PC-9 (cell line): Measurements from ENCODE around the gene CDKN2AIP. TPM values are rescaled to one million over a fixed set of nuclear protein-coding genes. Genes with fewer than 3 reads are reported as not detected.

ENCODE experiments used
- BruUV-seq: library from RNA; stranded (reverse); fragments of 400-500 nt; replicated peaks from 2 replicates; lab custom pipeline; 2021; lab: Mats Ljungman, UMichigan
- CTCF ChIA-PET: fragments of 300-600 bp; sonication (Branson Sonifier 250); formaldehyde crosslinking; loops from one replicate; lab custom pipeline; 2022; ENCODE audit warnings: antibody characterized with exemption; lab: Charles Lee
- POLR2A ChIA-PET: fragments of 300-600 bp; sonication (Branson Sonifier 250); formaldehyde crosslinking; loops from one replicate; lab custom pipeline; 2022; ENCODE audit warnings: antibody characterized with exemption; ENCODE audit not compliant: unreplicated experiment; lab: Charles Lee
- DNase-seq, 2 experiments: peaks; one replicate each; pipeline versions ENCODE4 v3.0.0 to v3.0.0-alpha.2; 2015 to 2022; ENCODE audit warnings: mixed read lengths in 1 of 2
- H2AFZ ChIP-seq: fragments of 200-600 bp; sonication (generic); 2 replicates; pipeline ENCODE4 v1.8.1; 2017; ENCODE audit warnings: antibody characterized with exemption
- H3F3A ChIP-seq: fragments of 200-600 bp; sonication (generic); 2 replicates; pipeline ENCODE4 v1.8.1; 2017; ENCODE audit warnings: antibody characterized with exemption, mild to moderate bottlenecking, low read depth; ENCODE audit not compliant: insufficient read depth
- H3K27ac ChIP-seq: fragments of 200-600 bp; sonication (generic); 2 replicates; pipeline ENCODE4 v1.6.1; 2016; ENCODE audit warnings: mixed run types
- H3K27me3 ChIP-seq: fragments of 200-600 bp; sonication (generic); 2 replicates; pipeline ENCODE4 v1.6.1; 2016; ENCODE audit warnings: low read depth, mixed run types; ENCODE audit not compliant: insufficient read depth
- H3K36me3 ChIP-seq: fragments of 200-600 bp; sonication (generic); 2 replicates; pipeline ENCODE4 v1.6.1; 2016; ENCODE audit warnings: low read depth, mixed run types
- H3K4me1 ChIP-seq: fragments of 200-600 bp; sonication (generic); replicated peaks from 2 replicates; pipeline ENCODE4 v1.6.1; 2016; ENCODE audit warnings: mixed run types; ENCODE audit not compliant: insufficient read depth
- H3K4me2 ChIP-seq: fragments of 200-600 bp; sonication (generic); 2 replicates; pipeline ENCODE4 v1.6.1; 2017; ENCODE audit warnings: mixed run types
- H3K4me3 ChIP-seq: fragments of 200-600 bp; sonication (generic); 2 replicates; pipeline ENCODE4 v1.6.1; 2016; ENCODE audit warnings: mixed run types
- H3K79me2 ChIP-seq: fragments of 200-600 bp; sonication (generic); 2 replicates; pipeline ENCODE4 v1.6.1; 2017; ENCODE audit warnings: low read depth, mixed run types
- H3K9me2 ChIP-seq: fragments of 200-600 bp; sonication (generic); 2 replicates; pipeline ENCODE4 v1.8.1; 2017; ENCODE audit warnings: mild to moderate bottlenecking; ENCODE audit not compliant: insufficient read depth
- H3K9me3 ChIP-seq: fragments of 200-600 bp; sonication (generic); 2 replicates; pipeline ENCODE4 v1.8.1; 2016; ENCODE audit warnings: low read depth; ENCODE audit not compliant: insufficient read depth
- H4K20me1 ChIP-seq: fragments of 200-600 bp; sonication (generic); 2 replicates; pipeline ENCODE4 v1.8.1; 2017; ENCODE audit not compliant: insufficient read depth
- CTCF ChIP-seq: fragments of 200-600 bp; sonication (generic); conservative IDR thresholded peaks from 2 replicates; pipeline ENCODE4 v1.6.1; 2017; ENCODE audit warnings: mixed run types, antibody characterized with exemption, mild to moderate bottlenecking, moderate library complexity
- EZH2 ChIP-seq: fragments of 200-600 bp; sonication (generic); IDR thresholded peaks from 2 replicates; pipeline ENCODE4 v1.8.0; 2017; ENCODE audit warnings: antibody characterized with exemption, low read depth
- intact Hi-C: fragments of 100-400 bp; cut with micrococcal nuclease; formaldehyde crosslinking; loops from one replicate; pipeline ENCODE4 v1.10.0; 2022; ENCODE audit not compliant: unreplicated experiment
- total RNA-seq: library from RNA; stranded (reverse); gene quantifications from 2 replicates; pipeline ENCODE4 v1.2.3, GENCODE V29; 2021

Gene CDKN2AIP
- total RNA-seq, 1 experiment from 2014 or later, result 8.7 TPM

- Histone ChIP-seq H2AFZ (no peak overlapping the region), H4K20me1 (no peaks in the 10 kb centered on the region), H3K27ac (no peak overlapping the region), H3K4me1 (peaks cover 29% of the 10 kb centered on the region), H3F3A (peaks cover 30% of the 10 kb centered on the region), H3K9me3 (peaks cover 5% of the 10 kb centered on the region; the same call in 1 of the 2 replicates), H3K4me3 (no peak overlapping the region), H3K36me3 (no peaks in the 10 kb centered on the region), H3K27me3 (no peaks in the 10 kb centered on the region), H3K79me2 (no peaks in the 10 kb centered on the region), H3K9me2 (no peaks in the 10 kb centered on the region), H3K4me2 (no peak overlapping the region)
- intact Hi-C loops, result no loop called here
- ChIA-PET POLR2A (no interaction called here), CTCF (no interaction called here)
- DNase-seq, result no peak
- no TSS peak for BruUV-seq
- TF ChIP-seq CTCF (no peak), EZH2 (no peak)
Measured at GRCh38 chr4:183495184-183495583, 50.7 kb downstream of the CDKN2AIP start.

Other genes starting within 250 kb of the CDKN2AIP start
- gene CLDN22, start 124.4 kb upstream of the CDKN2AIP start, total RNA-seq, result not detected in 2 replicates
- not detected in 2 replicates for gene CLDN24, start 122.2 kb upstream of the CDKN2AIP start, total RNA-seq
- gene ING2, start 60.4 kb downstream of the CDKN2AIP start, total RNA-seq, result 10.6 and 11.6 TPM in 2 replicates
- gene RWDD4, start 214.5 kb downstream of the CDKN2AIP start, total RNA-seq, result 16.8 and 21.5 TPM in 2 replicates
- 29.0 and 31.7 TPM in 2 replicates for gene TRAPPC11, start 214.7 kb downstream of the CDKN2AIP start, total RNA-seq